Stimulated activated CD8-positive, alpha-beta memory T cell treated with anti-CD3 and anti-CD28 coated beads, Interleukin-15, amount 100 ng/mL, for 24 hours (primary cell): ENCODE data around the gene RASL11B.

ENCODE experiments used
- DNase-seq: peaks from one replicate; pipeline ENCODE4 v3.0.0-alpha.2; 2020; ENCODE audit warnings: low read depth

RASL11B gene

DNA sequence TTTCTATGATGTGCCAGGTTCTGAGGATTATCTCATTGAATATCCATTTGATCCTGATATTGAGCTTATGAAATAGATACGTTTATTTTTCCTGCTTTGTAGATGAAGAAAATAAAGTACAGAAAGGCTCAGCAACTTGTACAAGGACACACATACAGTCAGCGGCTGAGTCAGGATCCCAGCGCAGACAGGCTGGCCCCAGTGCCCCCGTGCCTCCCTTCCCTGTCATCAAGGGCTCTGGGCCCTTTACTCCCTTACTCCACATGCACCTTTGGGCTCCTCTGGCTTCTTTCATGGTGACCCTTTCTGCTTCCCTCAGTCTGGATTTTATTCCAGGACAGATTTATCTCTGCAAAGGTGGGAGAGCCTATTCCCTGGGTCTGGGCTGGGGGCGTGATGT lies 12.8 kb downstream of the RASL11B start:
- no peak for DNase-seq

DNA sequence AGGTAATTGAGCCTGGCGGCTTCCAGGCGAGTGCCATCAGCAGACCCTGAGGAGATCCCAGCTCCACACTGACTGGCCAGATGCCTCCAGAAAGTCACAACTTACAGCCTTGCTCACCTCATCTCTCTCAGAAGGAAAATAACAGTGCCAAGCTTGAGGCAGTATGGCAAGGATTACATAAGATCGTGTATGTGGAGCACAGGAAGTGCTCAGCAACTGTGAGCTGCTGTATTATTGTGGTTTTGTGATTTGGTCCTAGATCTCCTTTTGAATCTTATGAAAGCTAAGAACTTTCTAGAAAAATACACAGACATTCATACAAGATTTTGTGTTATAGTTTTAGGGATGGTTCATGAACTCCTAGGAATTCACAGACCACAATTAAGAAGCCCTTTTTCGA lies 14.0 kb downstream of the RASL11B start:
- no peak for DNase-seq

DNA sequence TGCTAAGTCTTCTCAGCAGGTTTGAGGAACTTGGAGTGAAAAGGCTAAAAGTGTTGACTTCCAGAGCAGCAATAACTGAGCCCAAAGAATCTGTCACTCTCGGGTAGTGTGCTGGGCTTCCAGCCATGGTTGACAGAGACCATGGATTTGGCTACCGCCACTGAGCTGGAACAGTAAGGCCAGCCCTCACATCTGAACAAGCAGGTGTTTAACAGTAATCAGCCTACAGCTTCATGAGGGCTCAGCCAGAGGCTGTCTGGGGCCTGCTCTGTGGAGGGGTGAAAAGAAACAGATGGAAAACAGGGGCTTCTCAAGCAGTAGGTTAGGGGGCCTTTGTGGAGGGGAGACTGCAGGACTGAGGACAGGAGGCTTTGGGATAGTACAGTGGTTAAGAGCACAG lies 14.9 kb downstream of the RASL11B start:
- DNase-seq = no peak

DNA sequence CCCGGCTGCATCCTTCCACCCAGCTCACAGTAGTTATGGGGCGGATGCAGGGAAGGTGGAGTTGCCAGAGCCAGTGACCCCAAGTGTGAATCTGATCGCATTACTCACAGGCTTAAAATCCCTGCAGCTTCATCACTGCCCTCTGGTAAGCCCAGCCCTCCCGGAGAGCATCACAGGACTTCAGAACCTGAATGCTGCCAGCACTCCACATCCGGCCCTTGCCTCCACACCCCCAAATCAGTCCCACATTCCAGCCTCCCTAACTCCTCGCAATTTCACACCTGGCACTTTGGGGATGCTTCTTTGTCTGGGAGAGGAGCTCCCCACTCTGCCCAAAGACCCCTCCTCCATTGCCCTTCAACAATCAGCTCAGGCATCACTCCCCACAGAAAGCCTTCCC lies 15.6 kb downstream of the RASL11B start:
- no peak for DNase-seq

DNA sequence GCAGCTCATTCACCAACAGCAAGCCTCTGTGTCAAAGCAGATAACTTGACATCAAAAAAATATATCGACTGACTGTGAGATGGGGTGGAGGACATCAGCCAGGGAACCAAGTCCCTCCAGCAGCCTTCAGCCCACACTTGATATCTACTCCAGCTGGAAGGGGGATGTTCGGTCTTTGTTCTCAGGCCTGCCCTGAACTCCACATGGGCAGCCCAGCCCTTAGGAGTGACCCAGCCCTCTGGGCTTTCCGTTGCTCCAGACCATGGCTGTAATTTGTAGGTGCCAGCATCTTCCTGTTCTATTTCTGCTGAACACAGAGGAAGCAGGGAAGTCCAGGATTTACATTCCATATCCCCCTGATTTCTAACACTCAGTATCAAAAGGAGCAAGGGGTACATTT lies 17.4 kb downstream of the RASL11B start:
- DNase-seq = no peak

DNA sequence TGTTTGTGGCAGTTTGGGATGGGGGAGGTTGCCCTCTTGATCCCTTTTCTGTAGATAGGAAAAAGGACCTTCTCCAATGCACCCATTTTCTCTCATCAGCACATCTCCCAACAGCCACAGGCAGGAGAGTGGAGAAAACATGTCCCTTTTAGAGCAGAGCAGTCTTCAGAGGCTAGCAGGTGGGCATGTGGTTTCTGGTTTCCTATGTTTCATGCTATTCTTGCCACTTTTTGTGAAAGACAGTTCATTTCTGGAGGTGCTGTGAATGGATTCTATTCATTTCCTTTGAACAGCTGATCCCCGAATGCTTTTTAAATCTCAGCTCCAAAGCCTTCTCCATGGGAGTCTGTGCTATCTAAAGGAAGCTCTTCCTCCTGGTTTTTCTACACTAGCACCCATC lies 18.9 kb downstream of the RASL11B start:
- DNase-seq = no peak

DNA sequence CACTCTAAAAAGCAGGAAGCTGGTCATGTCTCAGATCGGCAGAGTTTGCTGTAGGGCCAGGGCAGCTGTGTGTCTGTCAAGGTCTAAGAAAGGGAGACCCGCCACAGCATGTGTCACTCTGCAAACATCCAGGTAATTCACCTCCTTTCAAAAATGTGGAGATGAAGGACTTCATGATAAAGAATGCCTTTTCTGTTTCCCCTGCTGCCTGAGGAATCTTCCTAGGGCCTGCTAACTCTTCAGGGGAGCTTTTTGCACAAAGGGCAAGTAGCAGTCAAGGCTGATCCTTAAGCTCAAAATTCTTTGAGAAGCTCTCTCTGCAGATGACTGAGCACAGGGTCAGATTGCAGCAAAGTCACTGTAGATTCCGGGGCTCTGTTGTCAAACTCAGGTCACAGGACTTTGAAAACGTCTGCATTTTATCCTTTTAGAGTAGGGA lies 21.1 kb downstream of the RASL11B start:
- DNase-seq = no peak

DNA sequence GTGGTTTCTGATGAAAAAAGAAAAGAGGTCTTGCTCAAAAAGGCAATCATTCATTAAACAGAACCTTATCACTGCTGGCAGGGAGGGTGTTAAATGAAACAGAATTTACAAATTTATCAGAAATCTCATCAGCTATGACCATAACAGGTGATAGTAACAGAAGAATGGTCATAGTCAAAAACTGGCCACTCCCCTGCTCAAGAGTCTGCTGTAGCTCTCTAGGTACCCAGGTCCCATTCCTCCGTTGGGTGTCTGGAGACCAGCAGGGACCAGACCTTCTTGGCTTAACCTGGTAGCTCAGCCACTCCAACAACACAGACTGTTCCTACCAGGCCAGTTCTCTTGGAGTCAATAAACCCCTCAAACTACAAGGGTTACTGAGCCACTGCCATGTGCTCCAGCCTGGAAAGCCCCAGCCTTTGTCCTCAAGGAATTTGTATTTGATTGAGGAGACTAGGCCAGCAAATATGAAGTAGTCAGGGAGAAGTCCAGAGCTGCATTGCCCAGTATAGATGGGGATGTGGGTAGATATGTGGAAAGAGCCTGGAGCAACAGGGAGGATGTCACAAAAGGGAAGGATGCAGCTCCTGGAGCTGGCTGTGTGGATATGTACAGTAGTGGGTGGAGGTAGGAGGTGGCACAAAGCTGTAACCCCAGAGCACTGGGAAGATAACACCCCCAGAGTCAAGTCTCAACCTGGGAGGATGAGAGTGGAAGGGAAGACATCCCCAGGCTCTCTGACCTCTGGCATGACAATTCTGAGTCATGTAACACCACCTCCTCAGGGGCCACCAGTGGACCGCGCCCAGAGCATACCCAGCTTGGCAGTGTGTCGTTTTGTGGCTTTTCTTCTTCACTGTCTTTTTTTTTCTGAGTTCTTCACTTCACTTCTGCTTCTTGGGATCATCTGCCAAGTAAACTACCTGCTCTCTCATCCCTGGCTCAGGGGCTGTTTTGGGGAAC lies 21.9 kb downstream of the RASL11B start:
- no peak for DNase-seq

DNA sequence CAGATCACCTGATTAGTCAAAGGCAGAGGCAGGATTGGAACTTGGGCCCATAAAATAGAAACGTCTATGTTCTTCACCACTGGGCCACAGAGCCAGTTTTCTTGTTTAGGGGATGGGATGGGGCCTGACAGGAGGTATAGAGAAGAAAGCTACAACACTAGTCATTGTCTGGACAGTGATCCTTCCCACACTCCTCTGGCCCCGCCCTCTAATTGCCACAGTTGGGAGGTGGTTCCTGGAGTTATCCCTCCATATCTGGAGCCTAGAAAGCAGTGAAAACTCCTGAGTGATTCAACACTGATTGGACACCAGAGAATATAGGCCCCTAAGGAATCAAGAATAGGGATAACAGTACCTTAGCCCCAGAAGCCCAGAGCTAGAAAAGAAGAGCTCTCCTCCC lies 22.9 kb downstream of the RASL11B start:
- DNase-seq = no peak

DNA sequence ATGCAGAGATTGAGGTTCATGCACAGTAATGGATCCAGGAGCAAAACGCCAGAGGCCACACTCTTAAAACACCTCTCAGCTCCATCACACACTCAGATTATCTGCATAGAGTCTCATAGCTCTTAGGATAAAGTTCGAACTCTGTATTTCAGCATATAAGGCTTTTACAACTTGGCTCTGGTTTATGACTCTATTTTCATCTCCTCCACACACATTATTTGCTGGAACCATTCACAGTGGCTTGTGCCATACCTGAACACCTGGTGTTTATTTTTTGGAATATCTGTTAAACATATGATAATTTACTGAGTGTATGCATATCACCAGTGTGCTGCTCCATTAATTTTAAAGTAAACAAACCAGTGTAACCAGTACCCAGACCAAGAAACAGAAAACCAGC lies 27.2 kb downstream of the RASL11B start:
- DNase-seq = no peak

DNA sequence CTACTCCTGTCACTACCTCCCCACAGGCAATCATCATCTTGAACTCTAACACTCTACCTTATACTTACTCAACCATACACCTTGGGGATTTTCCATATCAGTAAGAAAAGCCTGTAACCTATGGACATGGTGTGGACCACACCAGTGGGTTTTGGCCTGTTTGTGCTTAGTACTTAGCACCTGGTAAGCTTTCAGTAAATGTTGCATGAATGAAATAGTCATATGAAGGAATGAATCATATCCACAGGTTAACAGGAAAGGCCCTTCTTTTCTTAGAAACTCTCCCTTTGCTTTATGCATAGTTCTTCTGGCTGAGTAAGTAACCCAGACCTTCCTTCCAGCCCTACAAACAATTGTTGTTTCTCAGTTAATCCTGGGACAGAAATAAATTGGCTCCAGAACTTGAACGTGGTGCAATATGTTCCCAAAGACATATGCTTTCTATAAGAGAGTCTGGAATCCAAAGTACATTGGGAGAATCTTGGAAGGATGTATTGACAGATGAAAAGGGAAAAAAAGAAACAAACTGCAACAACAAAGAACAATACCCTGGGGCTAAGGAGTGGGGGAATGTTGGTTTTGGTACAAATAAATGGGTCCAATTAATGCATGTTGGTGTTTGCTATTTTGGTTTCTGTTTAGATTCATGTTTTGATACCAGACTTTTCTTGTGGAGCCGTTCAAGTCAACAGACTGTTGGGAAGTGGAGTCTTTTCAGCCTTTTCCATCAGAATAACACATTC lies 27.8 kb downstream of the RASL11B start:
- DNase-seq = no peak

DNA sequence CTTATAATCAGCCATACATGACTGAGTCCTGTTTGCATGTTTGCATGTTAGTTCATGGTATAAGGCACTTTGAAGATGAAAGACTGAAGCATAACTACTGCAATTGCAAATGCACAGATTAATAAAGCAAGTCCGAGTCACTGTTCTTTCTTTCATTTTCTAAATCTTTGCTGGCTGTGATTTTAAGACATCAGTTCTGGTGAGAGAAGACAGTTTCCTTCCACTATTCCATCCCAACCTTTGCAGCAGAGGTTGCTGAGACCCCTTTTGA lies 28.3 kb downstream of the RASL11B start:
- DNase-seq = no peak

DNA sequence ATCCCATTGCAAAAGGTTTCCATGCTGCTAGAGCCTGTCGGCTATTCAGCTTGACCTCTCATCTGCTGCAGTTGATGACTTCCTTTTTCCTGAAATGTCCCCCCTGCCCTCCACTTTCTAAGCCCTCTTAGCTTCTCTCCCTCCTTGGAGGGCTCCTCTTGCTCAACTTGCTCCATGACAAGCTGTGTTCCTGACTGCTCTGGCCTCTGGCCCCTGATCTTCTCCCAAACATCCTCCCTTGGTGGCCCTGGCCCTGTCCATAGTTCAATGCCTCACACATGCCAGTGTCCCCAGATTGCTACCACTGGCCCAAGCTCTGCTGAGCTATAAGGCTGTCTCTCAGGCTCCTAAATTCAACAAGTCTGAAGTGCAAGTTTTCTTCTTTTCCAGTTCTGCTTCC lies 29.6 kb downstream of the RASL11B start:
- DNase-seq = no peak

DNA sequence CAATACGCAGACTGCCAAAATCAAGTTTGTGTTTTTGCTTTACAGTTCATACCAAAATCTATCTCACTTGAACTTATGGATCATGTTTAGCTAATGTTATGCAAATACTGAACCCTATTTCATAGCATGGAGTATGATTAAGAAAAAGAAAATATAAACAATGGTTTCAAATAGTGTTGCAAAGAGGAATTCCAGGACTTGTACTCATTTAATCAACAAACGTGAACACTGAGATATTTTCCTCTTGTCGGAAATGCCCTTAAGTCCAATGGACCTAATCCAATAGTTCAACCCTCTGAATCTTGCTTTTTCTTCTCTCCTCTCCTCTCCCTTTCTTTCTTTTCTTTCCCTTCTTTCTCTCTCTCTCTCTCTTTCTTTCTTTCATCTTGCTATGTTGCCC lies 30.8 kb downstream of the RASL11B start:
- no peak for DNase-seq

DNA sequence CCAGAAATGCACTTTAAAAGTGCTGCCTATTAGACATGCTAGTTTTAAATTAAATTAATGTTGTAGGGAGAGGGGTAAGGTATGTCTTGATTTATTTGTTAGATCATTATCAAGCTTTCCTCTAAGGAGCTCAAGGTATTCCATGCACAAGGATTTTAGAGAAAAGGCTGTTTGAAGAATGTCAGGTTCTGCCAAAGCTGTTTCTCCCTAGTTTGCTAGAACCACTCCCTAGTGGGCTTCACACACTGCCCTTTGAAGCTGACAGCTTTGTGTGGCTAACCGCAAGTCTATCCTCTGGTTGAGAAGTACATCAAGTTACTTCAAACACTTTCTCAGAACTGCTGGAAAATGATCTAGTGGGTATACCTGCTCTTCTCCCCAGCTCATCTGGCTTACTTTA lies 32.3 kb downstream of the RASL11B start:
- DNase-seq = no peak

DNA sequence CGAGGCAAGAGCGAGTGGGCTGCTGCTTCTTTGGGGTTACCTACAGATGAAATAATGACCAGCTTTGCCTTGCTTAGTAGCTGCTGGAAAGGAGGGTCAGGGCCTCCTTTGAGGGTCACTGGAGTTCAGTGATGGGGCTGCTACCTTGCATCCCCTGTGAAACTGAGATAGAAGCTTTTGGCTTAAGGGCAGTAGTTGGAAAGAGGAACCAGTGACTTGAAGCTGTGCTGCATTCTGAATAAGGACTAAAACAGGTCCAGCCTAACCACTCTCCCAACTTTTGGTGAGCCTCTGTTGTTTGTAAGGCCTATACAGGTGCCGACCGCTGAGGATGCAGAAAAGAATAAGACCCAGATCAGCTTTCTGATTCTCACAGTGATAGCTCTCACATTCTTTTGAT lies 41.2 kb downstream of the RASL11B start:
- no peak for DNase-seq

DNA sequence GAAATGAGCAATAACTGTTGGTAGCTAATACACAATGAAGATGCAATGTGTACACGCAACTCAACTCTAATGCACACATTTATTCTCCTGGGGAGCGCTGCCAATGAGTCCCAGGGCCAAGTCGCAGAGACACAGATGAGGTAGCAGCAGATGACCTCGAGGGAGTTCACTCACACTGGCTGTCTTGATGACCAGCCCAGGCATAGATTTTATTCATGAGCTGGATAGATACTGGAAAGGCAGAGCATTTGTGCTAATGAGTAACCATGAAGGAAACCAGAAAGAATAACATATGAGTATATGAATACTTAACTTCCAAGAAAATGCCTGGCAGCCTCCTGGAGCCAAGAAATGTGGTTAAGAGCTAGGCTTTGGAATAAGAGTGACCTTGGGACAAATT lies 42.3 kb downstream of the RASL11B start:
- DNase-seq = no peak

DNA sequence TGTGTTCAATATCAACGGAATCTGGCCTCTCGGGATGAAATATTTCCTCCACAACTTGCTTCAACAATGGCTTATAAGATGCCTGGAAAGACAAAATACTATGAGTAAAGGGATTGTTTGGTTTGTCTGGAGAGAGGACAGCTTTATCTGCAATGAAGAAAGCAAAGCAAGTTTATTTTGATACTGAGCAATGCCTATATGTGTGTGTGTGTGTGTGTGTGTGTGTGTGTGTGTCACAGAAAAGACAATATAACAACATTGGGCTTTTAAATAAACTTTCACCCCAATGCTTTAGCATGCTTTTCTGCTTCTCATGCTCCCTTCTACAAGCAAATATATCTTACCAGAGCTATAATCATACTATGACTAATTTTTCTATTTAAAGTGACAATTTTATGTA lies 45.4 kb downstream of the RASL11B start:
- no peak for DNase-seq

DNA sequence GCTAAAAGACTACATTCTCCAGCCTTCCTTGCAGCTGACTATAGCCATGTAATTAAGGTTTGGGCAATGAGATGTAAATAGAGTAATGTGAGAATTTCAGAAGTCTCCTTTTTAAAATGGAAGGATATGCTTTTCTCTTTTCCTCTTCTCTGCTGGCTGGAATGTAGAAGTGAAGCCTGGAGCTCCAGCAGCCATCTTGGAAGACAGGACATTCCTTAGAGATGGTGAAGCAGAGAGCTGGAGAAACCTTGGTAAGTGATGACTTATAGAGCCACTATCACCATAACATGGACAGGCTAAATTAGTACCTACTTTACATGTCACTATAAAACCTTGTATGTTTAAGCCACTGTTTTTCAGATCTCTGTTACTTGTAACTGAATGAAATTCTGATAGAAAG lies 48.0 kb downstream of the RASL11B start:
- no peak for DNase-seq

DNA sequence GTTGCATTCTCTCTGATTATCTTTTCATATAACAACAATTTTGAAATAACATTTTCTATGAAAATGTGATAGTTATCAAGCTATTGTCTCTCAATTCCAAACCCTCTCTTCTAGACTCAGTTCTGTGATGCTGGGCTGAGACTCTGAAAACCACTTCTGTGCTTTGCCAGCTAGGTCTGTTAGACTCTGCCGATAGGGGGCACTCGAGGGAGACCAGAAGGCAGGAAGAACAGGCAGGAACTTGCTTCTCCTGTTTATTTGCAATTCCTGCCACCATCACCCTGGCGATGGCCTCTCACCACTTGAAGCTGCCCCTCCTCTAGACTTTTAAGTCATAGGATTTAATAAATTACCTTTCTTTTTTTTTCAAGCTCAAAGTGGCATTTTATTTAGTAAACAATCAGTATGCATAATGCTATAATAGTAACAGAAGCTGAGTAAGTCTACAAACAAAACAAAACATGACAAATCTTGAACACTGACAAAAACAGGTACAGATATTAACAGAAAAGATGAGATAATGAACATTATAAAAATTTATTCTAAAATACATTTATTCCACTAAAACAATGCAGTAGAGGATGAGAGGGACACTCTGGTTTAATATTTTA lies 49.7 kb downstream of the RASL11B start:
- peak; percentile 32 for DNase-seq

DNA sequence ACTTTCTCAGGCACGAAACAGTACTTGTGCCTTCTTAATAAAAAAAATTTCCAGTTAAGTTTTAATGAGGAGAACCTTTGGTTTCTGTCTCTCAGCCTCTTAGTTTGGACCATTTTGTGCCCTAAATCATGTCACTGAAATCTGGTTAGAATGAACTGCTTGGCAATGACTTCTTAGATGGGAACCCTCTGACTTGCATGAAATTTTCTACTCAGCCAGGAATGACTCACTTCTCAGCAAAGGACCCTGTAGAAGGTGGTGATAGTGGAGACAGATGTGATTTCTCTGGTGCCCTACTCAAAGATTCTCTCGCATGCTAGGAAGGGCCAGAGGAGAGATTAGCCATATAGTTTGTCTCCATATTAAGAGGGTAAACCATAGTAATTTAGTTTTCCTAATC lies 50.5 kb downstream of the RASL11B start:
- no peak for DNase-seq

DNA sequence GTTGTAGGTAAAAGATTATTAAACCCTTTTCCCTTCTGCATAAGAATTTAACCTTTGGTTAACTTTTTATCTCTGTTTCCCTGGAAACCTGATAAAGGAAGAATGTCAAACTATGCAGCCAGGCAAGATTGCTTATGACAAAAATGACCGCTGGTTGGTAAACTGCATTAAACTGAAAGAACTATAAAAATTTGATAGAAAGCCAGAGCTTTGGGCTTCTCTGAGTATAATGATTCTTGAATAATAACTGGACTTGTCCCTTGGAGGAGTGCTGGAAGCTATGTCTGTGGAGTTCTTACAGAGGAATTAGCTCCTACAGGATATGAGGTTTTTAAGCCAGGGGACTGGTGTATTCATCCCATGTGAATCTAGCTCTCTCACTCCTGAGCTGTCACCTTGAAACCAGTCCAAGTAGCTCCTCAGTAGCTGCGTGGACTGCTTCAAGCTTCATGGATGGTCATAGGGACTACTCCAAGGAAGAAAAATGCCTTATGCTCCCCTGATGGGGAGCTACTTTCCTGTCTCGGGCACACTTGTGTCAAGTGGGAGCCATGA lies 52.0 kb downstream of the RASL11B start:
- DNase-seq = no peak

DNA sequence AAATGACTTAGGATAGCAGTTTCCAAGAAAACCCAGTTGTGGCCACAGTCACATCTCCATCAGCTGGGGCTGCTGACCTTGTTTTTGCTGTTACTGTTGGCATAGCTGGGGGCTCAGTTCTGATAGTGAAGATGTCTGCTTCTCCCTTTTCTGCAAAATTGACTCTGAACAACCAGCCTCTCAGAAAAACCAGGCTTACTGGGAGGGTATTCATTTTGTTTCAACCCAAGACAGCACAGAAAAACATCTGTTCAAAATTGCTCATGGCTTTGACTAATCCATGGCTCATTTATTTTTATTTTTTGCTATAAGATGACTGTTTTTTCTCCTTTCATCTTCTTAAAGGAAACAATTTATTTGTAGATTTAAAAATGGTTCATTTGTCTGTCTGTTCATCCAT lies 53.1 kb downstream of the RASL11B start:
- no peak for DNase-seq
